NCI-H1694 treated with DMSO at 0.1 percent for 48 hours (cell line): ENCODE measurements around the gene DPH6.
"Not testable (repeated sequence)": the region's sequence is repeated elsewhere in the genome, so short reads cannot be mapped to it uniquely, and the experiment has no call there.

Source experiments
- DNase-seq: peaks from one replicate; lab custom pipeline; 2025; lab: John Stamatoyannopoulos, UW

DPH6 gene

DNA sequence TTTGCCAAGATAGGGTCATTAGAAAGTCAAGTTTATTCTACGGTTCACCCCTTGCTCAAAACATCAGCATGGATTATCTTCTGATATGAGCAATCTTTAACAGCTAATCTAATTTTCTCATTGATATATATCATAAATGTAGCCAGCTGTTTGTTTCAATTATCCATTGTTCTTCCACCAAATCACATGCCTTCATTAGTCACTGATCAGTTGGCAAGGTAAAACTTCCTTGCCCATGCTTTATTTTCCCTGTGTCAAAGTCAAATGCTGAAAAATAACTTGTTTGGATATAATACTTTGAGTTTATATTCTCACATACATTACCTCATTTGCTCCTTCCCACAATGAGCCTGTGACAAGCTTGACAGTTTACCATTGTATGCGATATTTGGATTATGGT lies 60.6 kb downstream of the DPH6 start:
- DNase-seq, result no peak

- DNase-seq, result no peak
Measured at GRCh38 chr15:35484231-35484945, 61.6 kb downstream of the DPH6 start.

- no peak for DNase-seq
Measured at GRCh38 chr15:35481992-35482391, 64.0 kb downstream of the DPH6 start.

DNA sequence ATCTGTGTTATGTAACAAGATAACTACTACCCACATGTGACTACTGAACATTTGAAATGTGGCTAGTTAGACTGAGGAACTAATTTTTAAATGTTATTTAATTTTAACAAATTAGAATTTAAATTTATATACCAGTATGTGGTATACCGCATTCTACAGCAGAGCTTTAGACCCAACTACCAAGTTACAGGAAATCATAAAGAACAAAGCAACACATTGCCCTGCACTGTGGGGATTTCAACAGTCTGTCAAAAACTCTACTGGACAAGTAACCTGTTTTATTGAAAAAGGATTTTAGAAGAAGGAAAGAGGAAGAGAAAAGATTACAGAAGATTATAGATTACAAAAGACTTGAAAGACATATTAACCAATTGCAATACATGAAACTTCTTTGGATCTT lies 64.9 kb downstream of the DPH6 start:
- DNase-seq, result no peak

DNA sequence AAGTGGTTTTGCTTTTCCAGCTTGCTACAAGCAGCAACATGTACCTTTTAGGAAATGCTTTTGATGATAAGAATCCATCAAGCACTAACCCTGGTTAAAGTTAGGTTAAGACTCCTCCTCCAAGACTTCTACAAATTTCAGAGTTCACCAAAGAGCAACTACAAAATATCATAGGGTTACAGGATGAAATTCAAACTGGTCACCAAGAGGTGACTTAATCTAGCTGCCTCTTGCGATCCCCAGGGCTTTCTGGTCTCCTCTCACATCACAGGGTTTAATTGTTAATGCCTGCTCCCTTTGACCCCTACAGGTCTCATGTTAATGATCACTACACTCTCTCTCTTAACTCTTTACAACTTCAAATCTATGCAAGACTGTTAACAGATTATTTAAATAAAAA lies 66.5 kb downstream of the DPH6 start:
- DNase-seq, result no peak

DNA sequence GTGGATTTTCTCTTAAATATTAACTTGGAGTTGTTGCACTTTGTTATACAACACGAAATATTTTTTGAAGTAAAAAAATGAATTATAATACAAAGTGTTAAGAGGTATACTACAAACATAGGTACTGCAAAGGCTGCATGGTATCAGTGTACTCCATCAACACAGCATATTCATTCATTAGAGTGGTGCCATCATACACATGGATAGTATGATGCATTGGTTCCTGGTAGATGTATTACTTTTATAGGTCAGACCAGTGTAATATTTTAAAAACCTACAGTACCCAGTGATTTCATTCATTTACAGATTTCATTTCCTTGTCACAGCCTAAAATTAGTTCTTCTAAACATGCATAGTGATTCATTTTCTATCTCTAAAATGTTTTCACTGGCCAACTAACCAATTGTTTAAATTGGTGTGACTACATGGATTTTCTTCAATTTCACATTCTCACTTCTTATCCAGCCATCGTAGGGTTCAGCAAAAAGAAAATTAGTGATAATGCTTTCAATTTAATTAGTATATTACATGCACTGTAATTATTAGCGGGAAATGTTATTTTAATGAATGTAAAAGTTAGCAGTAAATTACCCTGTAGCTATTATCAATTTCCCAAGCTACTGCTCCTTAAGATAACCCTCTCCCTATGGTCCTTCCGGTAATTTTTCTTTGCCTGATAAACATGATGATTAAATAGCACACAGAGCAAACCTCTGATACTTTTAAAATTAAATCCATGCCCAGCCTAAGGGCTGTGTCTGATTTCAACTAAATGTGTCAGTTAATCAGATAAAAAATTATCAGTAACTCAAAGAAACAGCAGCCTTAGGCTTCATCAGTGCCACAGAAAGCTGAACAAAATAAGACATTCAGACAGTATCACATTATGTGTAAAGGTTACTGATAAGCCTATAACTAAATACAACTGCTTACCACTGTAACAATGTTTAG lies 68.4 kb downstream of the DPH6 start:
- DNase-seq, result no peak

DNA sequence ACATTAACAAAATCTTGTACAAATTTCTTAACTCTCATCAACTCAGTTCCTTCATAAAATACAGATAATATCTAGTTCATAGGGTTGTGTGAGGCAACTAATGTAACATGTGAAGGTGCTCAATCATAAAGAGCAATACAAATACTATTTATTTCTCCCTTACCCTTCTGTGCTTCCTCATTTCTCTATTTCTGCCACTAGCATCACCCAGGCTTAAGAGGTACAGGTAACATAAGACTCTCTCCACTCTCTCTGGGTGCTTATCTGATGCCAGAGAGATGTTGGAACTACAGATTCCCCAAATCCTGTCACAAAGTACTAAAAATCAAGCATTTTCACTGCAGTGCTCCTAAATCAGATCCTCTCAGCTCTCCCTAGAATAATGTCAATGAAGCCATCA lies 74.9 kb downstream of the DPH6 start:
- DNase-seq, result no peak

- DNase-seq, result no peak
Measured at GRCh38 chr15:35470441-35470840, 75.5 kb downstream of the DPH6 start.

- no peak for DNase-seq
Measured at GRCh38 chr15:35466476-35466875, 79.5 kb downstream of the DPH6 start.

- no peak for DNase-seq
Measured at GRCh38 chr15:35465783-35466182, 80.2 kb downstream of the DPH6 start.

GRCh38 chr15:35460616-35461015 lies 85.3 kb downstream of the DPH6 start:
- DNase-seq, result no peak

DNA sequence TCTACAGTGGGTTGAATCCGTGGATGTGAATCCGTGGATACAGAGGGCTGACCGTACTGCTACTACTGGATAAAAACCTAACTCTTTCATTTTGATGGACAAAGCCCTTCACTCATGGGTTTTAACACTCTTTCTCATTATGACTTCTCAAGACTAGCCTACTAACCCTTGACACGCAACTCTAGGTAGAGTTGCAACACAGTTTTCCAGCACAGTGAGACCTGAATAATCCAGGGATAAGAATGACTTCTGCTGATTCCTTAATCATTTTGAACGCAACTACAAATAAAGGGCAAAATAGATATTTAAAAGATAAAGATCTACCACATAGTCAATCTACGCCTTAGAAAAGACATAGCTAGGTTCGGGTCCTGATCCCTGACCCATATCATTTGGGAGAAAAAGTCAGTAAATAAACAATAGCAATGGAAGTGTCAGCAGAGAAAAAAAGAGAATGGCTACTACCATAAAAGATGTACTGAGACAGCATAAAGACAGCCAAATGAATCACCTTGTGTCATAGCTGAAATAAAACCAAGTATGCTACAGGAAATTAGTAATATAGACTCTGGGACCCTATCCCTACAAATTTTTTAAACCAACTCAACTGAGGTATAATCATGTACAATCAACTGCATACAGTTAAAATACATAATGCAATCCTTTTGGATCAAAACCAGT lies 87.6 kb downstream of the DPH6 start:
- DNase-seq, result no peak

- DNase-seq, result no peak
Measured at GRCh38 chr15:35455201-35455600, 90.8 kb downstream of the DPH6 start.

- no peak for DNase-seq
Measured at GRCh38 chr15:35450492-35450891, 95.5 kb downstream of the DPH6 start.

GRCh38 chr15:35448294-35448693 lies 97.7 kb downstream of the DPH6 start:
- DNase-seq, result no peak

GRCh38 chr15:35445891-35446290 lies 100.1 kb downstream of the DPH6 start:
- DNase-seq, result no peak

DNA sequence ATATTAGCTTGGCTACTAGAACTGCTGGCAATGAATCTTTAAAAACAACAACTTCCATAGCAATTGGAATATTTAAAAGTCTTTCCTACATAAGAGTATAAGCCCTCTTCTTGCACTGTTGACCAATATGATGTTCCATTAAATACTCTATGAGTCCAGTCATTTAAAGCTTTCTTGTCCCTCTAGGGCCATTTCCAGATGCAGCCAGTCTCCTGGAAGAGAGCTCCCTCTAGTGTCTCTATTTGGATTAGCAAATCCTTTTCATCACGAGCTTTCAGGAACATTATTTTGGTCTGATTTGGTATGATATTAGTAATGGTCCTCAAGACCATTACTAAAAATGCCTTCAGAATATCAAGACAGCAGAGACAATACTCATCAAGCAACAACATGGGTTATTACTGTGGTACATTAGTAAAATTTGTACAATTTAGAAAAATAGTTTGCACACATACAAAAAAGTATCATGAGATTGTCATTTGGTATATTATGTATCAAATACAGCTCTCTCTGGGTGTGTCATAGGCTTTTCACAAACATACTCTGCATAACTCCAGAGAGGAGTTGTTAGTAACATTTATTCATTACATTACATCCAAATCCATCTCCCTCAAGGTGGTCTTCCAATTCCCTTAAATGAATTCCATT lies 101.3 kb downstream of the DPH6 start:
- DNase-seq, result peak; percentile 21

DNA sequence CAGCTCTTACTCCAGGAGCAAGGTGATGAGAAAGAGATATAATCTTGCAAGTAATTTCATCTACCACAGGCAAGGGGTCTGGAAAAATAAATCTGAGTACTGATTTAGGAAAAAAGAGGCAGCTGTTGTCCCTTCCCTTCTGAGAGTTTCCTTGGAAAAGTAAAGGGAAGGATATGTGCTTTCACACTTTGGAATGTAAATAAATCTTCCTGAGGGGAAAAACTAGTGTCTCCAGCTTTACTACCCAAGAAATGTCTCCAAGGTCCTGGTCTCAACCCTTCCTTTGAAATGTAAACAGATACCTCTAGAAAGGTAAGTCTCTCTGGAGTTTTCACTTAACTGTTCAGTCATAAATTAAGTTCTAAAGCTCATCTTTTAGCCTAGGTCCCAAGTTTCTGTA lies 102.6 kb downstream of the DPH6 start:
- DNase-seq, result no peak

DNA sequence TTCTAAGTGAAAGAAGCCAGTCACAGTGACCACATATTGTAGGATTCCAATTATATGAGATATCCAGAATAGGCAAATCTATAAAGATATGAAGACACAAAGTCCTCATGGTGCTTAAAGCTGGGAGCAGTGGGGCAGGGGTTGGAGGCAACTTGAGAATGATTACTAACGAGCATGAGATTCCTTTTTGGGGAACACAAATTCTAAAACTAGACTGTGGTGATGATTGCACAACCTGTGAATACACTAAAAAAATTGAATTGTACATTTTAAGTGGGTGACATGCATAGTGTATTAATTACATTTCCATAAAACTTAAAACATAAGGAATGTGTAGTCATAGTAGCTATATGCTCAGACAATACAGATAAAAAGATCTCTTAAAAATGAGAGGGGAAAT lies 103.2 kb downstream of the DPH6 start:
- DNase-seq, result no peak

DNA sequence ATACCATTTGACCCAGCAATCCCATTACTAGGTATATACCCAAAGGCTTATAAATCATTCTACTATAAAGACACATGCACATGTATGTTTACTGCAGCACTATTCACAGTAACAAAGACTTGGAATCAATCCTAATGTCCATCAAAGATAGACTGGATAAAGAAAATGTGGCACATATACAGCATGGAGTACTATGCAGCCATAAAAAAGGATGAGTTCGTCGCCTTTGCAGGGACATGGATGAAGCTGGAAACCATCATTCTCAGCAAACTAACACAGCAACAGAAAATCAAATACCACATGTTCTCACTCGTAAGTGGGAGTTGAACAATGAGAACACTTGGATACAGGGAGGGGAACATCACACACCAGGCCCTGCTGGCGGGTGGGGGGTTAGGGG lies 104.7 kb downstream of the DPH6 start:
- not testable (repeated sequence) for DNase-seq

DNA sequence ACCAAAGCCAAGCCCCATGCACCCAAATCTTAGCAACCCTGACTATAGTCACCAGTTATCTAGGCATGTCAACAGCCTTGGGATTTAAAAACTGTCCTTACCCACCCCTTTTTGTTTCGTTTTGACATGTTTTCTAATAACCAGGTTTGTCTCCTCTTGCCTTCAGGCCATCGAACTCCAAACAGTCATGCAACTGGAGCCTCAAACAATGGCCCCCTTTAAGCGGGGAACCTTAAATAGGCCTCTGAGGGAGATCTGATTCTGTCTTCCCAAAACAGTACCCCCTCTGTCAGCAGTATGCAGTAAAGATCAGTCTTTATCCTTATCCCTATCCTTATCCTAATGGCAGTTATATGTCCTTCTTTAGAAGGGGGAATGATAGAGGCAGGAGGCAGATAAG lies 105.7 kb downstream of the DPH6 start:
- DNase-seq, result no peak

- no peak for DNase-seq
Measured at GRCh38 chr15:35439291-35439690, 106.7 kb downstream of the DPH6 start.
